H1 (cell line): ENCODE measurements around the gene USP13. TPM values are rescaled to one million over a fixed set of nuclear protein-coding genes. Genes with fewer than 3 reads are reported as not detected.

Experiments
- CTCF ChIA-PET: fragments of 300-600 bp; sonication (Branson Sonifier 250); formaldehyde crosslinking; loops from one replicate; lab custom pipeline; 2021; ENCODE audit not compliant: partially characterized antibody; lab: Charles Lee
- POLR2A ChIA-PET: fragments of 300-600 bp; sonication (Branson Sonifier 250); formaldehyde crosslinking; loops from one replicate; lab custom pipeline; 2021; ENCODE audit warnings: inconsistent platforms; ENCODE audit not compliant: partially characterized antibody; lab: Charles Lee
- DNase-seq, 2 experiments: peaks; one replicate each; pipeline versions ENCODE4 v3.0.0 to v3.0.0-alpha.2; 2010 to 2022; ENCODE audit warnings: low spot score in 2 of 2, low read depth in 1 of 2, mixed read lengths in 1 of 2
- FAIRE-seq: peaks from 2 replicates; lab custom pipeline; 2011; peaks lifted over from hg19 to GRCh38; lab: Jason Lieb, UNC
- H2AFZ ChIP-seq: 2 replicates; pipeline ENCODE4 v1.8.1; 2012; ENCODE audit warnings: low read length, inconsistent platforms
- H2AK5ac ChIP-seq: 2 replicates; pipeline ENCODE4 v1.6.1; 2013; ENCODE audit warnings: low read depth, low read length
- H2BK120ac ChIP-seq: replicated peaks from 2 replicates; pipeline ENCODE3; 2013; ENCODE audit warnings: low read depth, low read length, inconsistent platforms
- H2BK12ac ChIP-seq: 2 replicates; pipeline ENCODE4 v1.6.1; 2013; ENCODE audit warnings: low read depth, low read length
- H2BK15ac ChIP-seq: 2 replicates; pipeline ENCODE4 v1.6.1; 2013; ENCODE audit warnings: low read length
- H2BK20ac ChIP-seq: 2 replicates; pipeline ENCODE4 v1.6.1; 2013; ENCODE audit warnings: low read length
- H2BK5ac ChIP-seq: 2 replicates; pipeline ENCODE4 v1.6.1; 2013; ENCODE audit warnings: low read depth, low read length
- H3K14ac ChIP-seq: 2 replicates; pipeline ENCODE4 v1.6.1; 2013; ENCODE audit warnings: inconsistent platforms; ENCODE audit not compliant: insufficient read length
- H3K18ac ChIP-seq: 2 replicates; pipeline ENCODE4 v1.6.1; 2013; ENCODE audit warnings: low read length; ENCODE audit errors: extremely low read depth
- H3K23ac ChIP-seq: 2 replicates; pipeline ENCODE4 v1.6.1; 2013; ENCODE audit warnings: inconsistent platforms; ENCODE audit not compliant: insufficient read length
- H3K23me2 ChIP-seq: 2 replicates; pipeline ENCODE4 v1.6.1; 2013; ENCODE audit warnings: low read depth, low read length
- H3K27ac ChIP-seq: 2 replicates; pipeline ENCODE4 v1.6.1; 2011; ENCODE audit warnings: low read depth, low read length, inconsistent platforms
- H3K27me3 ChIP-seq, 4 experiments: replicated peaks in 1 of 4; 1 replicate in 1 of 4; 2 replicates in 3 of 4; pipeline versions ENCODE4 v1.6.1 to v1.8.1; 2011 to 2013; ENCODE audit warnings: low read length in 3 of 4, mild to moderate bottlenecking in 3 of 4, inconsistent platforms in 2 of 4, mixed read lengths in 2 of 4, moderate library complexity in 1 of 4; ENCODE audit not compliant: control insufficient read depth in 3 of 4, insufficient read depth in 3 of 4; ENCODE audit errors: extremely low read depth in 1 of 4
- H3K36me3 ChIP-seq, 4 experiments: 2 replicates each; pipeline versions ENCODE4 v1.6.1 to v1.8.1; 2011 to 2013; ENCODE audit warnings: mild to moderate bottlenecking in 4 of 4, low read length in 3 of 4, moderate library complexity in 2 of 4, control low read depth in 1 of 4, inconsistent platforms in 1 of 4; ENCODE audit not compliant: insufficient read depth in 4 of 4, control insufficient read depth in 2 of 4
- H3K4ac ChIP-seq: replicated peaks from 2 replicates; pipeline ENCODE3; 2013; ENCODE audit warnings: low read length, low read depth, mixed read lengths, inconsistent platforms; ENCODE audit not compliant: insufficient read length
- H3K4me1 ChIP-seq, 4 experiments: replicated peaks in 1 of 4; 1 replicate in 1 of 4; 2 replicates in 3 of 4; pipeline versions ENCODE4 v1.6.1 to v1.8.1; 2011 to 2013; ENCODE audit warnings: low read length in 3 of 4, inconsistent platforms in 2 of 4, mixed read lengths in 1 of 4; ENCODE audit not compliant: insufficient read depth in 4 of 4, control insufficient read depth in 3 of 4
- H3K4me2 ChIP-seq, 2 experiments: 2 replicates each; pipeline versions ENCODE4 v1.6.1 to v1.8.1; 2011 to 2013; ENCODE audit warnings: low read depth in 2 of 2, low read length in 2 of 2, control low read depth in 1 of 2, inconsistent platforms in 1 of 2, mild to moderate bottlenecking in 1 of 2; ENCODE audit not compliant: insufficient read depth in 1 of 2
- H3K4me3 ChIP-seq, 4 experiments: fragments of 200-600, 300-600 bp in 1 of 4; sonication (generic), shearing (Covaris generic), sonication (Bioruptor Twin) in 1 of 4; 2 replicates each; pipeline versions ENCODE4 v1.5.1 to v1.8.1; 2011 to 2016; ENCODE audit warnings: low read length in 4 of 4, low read depth in 3 of 4, control low read depth in 2 of 4, inconsistent platforms in 2 of 4, mild to moderate bottlenecking in 2 of 4, mixed read lengths in 1 of 4, moderate library complexity in 1 of 4; ENCODE audit not compliant: insufficient read depth in 2 of 4; ENCODE audit errors: extremely low read depth in 1 of 4
- H3K56ac ChIP-seq: replicated peaks from 2 replicates; pipeline ENCODE3; 2013; ENCODE audit warnings: low read depth, mild to moderate bottlenecking, mixed read lengths, low read length, inconsistent platforms; ENCODE audit not compliant: insufficient read length
- H3K79me1 ChIP-seq: 2 replicates; pipeline ENCODE4 v1.6.1; 2013; ENCODE audit warnings: low read depth, low read length, control low read depth
- H3K79me2 ChIP-seq, 2 experiments: 2 replicates each; pipeline versions ENCODE4 v1.6.1 to v1.8.1; 2012 to 2013; ENCODE audit warnings: low read length in 2 of 2, mild to moderate bottlenecking in 2 of 2, inconsistent platforms in 1 of 2; ENCODE audit not compliant: insufficient read depth in 2 of 2, control insufficient read depth in 1 of 2
- H3K9ac ChIP-seq, 4 experiments: replicated peaks in 1 of 4; 1 replicate in 1 of 4; 2 replicates in 3 of 4; pipeline versions ENCODE4 v1.6.1 to v1.8.1; 2011 to 2013; ENCODE audit warnings: low read depth in 3 of 4, low read length in 3 of 4, control low read depth in 2 of 4, mild to moderate bottlenecking in 2 of 4, moderate library complexity in 2 of 4, inconsistent platforms in 1 of 4; ENCODE audit errors: extremely low read depth in 1 of 4
- H3K9me3 ChIP-seq, 2 experiments: 2 replicates each; pipeline versions ENCODE4 v1.6.1 to v1.8.1; 2012 to 2013; ENCODE audit warnings: mild to moderate bottlenecking in 2 of 2, moderate library complexity in 2 of 2, control low read depth in 1 of 2, inconsistent platforms in 1 of 2, low read depth in 1 of 2, low read length in 1 of 2, mixed read lengths in 1 of 2; ENCODE audit not compliant: insufficient read depth in 2 of 2
- H4K20me1 ChIP-seq, 2 experiments: replicated peaks in 1 of 2; 2 replicates each; pipeline versions ENCODE3 to v1.8.1; 2011 to 2013; ENCODE audit warnings: inconsistent platforms in 2 of 2, low read length in 2 of 2, mild to moderate bottlenecking in 1 of 2; ENCODE audit not compliant: insufficient read depth in 2 of 2, control insufficient read depth in 1 of 2
- H4K5ac ChIP-seq: 2 replicates; pipeline ENCODE4 v1.6.1; 2013; ENCODE audit warnings: low read length, low read depth, mixed read lengths, inconsistent platforms; ENCODE audit not compliant: insufficient read length
- H4K8ac ChIP-seq: 2 replicates; pipeline ENCODE4 v1.8.0; 2013; ENCODE audit warnings: mild to moderate bottlenecking, moderate library complexity, low read length, inconsistent platforms; ENCODE audit not compliant: insufficient read depth; ENCODE audit errors: extremely low read depth
- H4K91ac ChIP-seq: replicated peaks from 2 replicates; pipeline ENCODE3; 2013; ENCODE audit warnings: low read length, mixed read lengths, inconsistent platforms; ENCODE audit not compliant: insufficient read length
- BCL11A ChIP-seq, 2 experiments: IDR thresholded peaks; one replicate each; pipeline ENCODE4 v1.6.1; 2011; ENCODE audit warnings: low read depth in 2 of 2, low read length in 2 of 2, mild to moderate bottlenecking in 2 of 2
- MAFK ChIP-seq: IDR thresholded peaks from 2 replicates; pipeline ENCODE4 v1.6.1; 2012; ENCODE audit warnings: low read depth, mild to moderate bottlenecking, improper control_type of control experiment, low read length
- NANOG ChIP-seq: IDR thresholded peaks from 2 replicates; pipeline ENCODE4 v1.6.1; 2011; ENCODE audit warnings: low read length, low read depth, mild to moderate bottlenecking, inconsistent platforms; ENCODE audit not compliant: insufficient read depth, poor library complexity, severe bottlenecking
- SP4 ChIP-seq: IDR thresholded peaks from 2 replicates; pipeline ENCODE4 v1.6.1; 2012; ENCODE audit warnings: low read length, inconsistent platforms
- WGBS, 2 experiments: shearing (Covaris generic) in 1 of 2; methylation state at CpG; one replicate each; pipeline versions ENCODE4 v1.1.6 to v1.1.7; 2013 to 2015; ENCODE audit warnings: low lambda C conversion rate in 2 of 2, mixed read lengths in 2 of 2, inconsistent platforms in 1 of 2, low coverage in 1 of 2, missing lambda C conversion rate in 1 of 2; ENCODE audit not compliant: insufficient replicate concordance in 2 of 2, insufficient coverage in 1 of 2, insufficient read length in 1 of 2; ENCODE audit errors: extremely low coverage in 1 of 2, missing lambda C conversion rate in 1 of 2; 5-methylcytosine and 5-hydroxymethylcytosine counted together
- polyA plus RNA-seq, 7 experiments: library from polyadenylated mRNA; depleted of rRNA in 3 of 7; stranded (reverse) in 5 of 7; unstranded in 2 of 7; fragments of >200 nt in 5 of 7; fragments of 200-250 nt in 2 of 7; gene quantifications; 1 replicate in 5 of 7; 2 replicates in 1 of 7; 4 replicates in 1 of 7; pipeline versions ENCODE4 v1.2.1 to v1.2.3, GENCODE V29; 2011 to 2013; ENCODE audit warnings: missing spikeins in 2 of 7, mixed read lengths in 2 of 7
- total RNA-seq: library from RNA; stranded (reverse); fragmentation: NEBNext Ultra II Directional; extraction: Animal tissue kit (Norgen Biotek cat#: 25700); gene quantifications from 2 replicates; pipeline ENCODE4 v1.2.1, GENCODE V29; 2021

The USP13 gene
- total and polyA plus RNA-seq, 2 of the 8 experiments (the other 6 are each of a cell fraction or from before 2014, with no cell fraction given): 7.9 to 25.9 TPM

DNA sequence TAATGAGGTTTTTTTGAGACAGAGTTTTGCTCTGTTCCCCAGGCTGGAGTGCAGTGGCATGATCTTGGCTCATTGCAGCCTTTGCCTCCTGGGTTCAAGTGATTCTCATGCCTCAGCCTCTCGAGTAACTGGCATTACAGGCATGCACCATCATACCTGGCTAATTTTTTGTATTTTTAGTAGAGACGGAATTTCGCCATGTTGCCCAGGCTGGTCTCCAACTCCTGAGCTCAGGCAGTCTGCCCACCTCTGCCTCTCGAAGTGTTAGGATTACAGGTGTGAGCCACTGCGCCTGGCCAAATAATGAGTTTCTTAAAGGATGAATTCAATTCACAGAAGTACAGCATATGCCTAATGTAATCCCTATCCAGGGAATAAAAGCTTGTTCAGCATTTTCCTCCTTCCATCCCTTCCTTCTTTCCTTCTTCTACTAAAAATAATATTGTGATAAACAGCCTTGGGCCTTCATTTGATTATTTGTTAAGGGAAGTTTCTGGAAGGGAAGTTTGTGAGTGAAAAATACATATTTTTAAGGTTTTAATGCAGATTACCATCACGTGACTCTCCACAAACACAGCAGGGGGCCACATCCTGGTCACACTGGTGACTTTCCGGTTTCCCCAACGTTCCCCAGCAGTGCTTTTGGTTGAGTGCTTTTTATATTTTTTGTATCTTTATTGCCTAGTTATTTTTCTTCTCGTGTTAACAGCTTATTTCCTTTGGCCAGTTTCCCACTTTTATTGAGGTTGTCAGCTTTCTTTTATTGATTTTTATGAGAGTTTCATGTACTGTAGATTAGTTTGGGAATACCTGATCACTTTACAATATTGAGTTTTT is 116.8 kb downstream of the USP13 start:
- ChIA-PET POLR2A (no interaction called here), CTCF (interaction anchor here (0.5 to 4.0 kb wide), 10 partner anchors 9 to 778 kb away, joined by 3 to 13 read pairs (median 4); no protein-coding TSS in a partner anchor)
- Histone ChIP-seq H4K8ac (no peak overlapping the region), H3K23ac (no peak overlapping the region), H3K18ac (no peak overlapping the region), H3K4me3 (no peak overlapping the region), H3K79me1 (no peaks in the 10 kb centered on the region), H3K4me1 (peaks cover 1 to 13% (median 4%) of the 10 kb centered on the region in 4 experiments; a peak in 6 of 7 replicates), H3K27ac (no peak overlapping the region), H4K5ac (no peak overlapping the region), H2AFZ (no peak overlapping the region), H2AK5ac (no peak overlapping the region), H3K36me3 (peaks cover 3 to 28% (median 16%) of the 10 kb centered on the region in 4 experiments; a peak in 6 of 8 replicates), H2BK5ac (no peak overlapping the region), H3K27me3 (no peaks in the 10 kb centered on the region), H3K79me2 (no peaks in the 10 kb centered on the region), H2BK15ac (no peak overlapping the region), H3K23me2 (no peaks in the 10 kb centered on the region), H3K9me3 (0 out of 4 replicates have a peak, but pooled peaks cover 0 to 6% of the 10 kb centered on the region in 2 experiments), H3K4ac (no peak overlapping the region), H2BK120ac (no peak overlapping the region), H3K4me2 (no peak overlapping the region), H3K9ac (no peak overlapping the region), H3K14ac (no peak overlapping the region), H2BK12ac (no peak overlapping the region), H4K91ac (no peak overlapping the region), H2BK20ac (no peak overlapping the region), H4K20me1 (no peaks in the 10 kb centered on the region), H3K56ac (no peak overlapping the region)
- 80% methylated on average over 9 of the region's 9 CpGs; no CpG with 5 or more reads in 1 of the 2 experiments for WGBS, 2 experiments
- FAIRE-seq (no peak), DNase-seq (no peak)
- TF ChIP-seq SP4 (no peak), NANOG (no peak), MAFK (peak; percentile 58; the same call in 1 of the 2 replicates), BCL11A (IDR thresholded peaks at IDR 0.05; ENCODE audit: low read depth in 2 of 2, low read length in 2 of 2) (no peak)
